Measurements from ENCODE around the gene ACTBL2.
"Not testable (repeated sequence)": the region's sequence is repeated elsewhere in the genome, so short reads cannot be mapped to it uniquely, and the experiment has no call there.

ACTBL2 gene

DNA sequence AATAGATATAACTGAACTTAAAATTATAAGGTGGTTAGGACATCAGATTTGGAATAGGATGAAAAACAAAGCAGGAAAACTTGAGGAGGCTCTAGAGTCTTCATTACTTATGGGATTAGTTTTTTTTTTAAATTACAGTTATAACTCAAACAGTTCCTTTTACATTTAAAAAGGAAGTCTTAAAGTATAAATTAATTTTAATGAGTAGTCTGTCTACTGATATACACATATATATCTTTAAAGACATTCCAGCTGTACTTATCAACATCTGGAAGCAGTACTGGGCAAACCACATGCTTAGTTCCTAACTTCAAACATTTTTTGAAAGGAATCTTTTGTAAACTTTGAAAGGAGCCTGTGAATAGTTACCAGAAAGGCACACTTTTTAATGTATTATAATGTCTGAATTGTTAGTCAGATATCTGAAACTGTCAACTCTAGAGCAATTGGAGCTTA is 6.0 kb downstream of the ACTBL2 start:
- DNase-seq = no peak
- Mint-ChIP-seq H3K4me1 (ENCODE audit: low read depth) (no peaks in the 10 kb centered on the region), H3K36me3 (ENCODE audit: low read depth) (no peaks in the 10 kb centered on the region), H3K9me3 (no peaks in the 10 kb centered on the region), H3K27me3 (peaks cover 12% of the 10 kb centered on the region), H3K27ac (no peak overlapping the region), H3K4me3 (no peak overlapping the region)

- H3K27me3 Mint-ChIP-seq = peaks cover 15% of the 10 kb centered on the region
- peaks cover 2% of the 10 kb centered on the region for H3K9me3 Mint-ChIP-seq
- H3K27ac Mint-ChIP-seq = no peak overlapping the region
- DNase-seq = no peak
- H3K4me1 Mint-ChIP-seq (ENCODE audit: low read depth) = no peaks in the 10 kb centered on the region
- no peak overlapping the region for H3K4me3 Mint-ChIP-seq
- no peaks in the 10 kb centered on the region for H3K36me3 Mint-ChIP-seq (ENCODE audit: low read depth)
These were observed 12.3 kb downstream of the ACTBL2 start for GRCh38 chr5:57470339-57470738.

DNA sequence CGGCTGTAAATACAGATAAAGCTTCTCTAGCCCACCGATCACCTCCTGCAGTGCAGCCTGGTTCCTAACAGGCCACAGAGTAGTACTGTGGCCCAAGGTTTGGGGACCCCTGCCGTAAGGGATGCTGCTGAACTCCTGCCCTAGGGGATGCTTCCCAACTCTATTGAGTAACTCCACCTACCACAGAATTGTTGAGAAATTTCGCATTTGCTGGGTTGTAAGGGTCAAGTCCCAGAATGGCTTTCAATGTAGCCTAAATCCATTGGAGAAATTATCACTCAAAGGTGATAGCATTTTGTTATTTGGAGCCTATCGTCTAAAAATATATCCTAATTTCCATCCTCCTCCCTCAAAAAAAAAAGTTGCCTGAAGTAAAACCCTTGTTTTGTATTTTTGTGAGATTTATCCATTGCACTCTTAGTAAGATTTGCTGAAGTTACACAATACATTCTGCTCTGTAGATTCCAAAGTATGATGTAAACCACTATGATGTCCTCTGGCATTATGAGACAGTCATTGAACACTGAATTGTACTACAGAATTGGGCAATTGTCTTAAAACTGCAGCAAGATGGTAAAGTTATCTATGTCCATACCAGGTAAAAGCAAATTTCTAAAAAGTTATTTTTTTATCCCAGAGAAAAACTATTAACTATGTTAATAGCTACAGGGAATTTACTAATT is 14.0 kb downstream of the ACTBL2 start:
- Mint-ChIP-seq H3K4me3 (no peak overlapping the region), H3K4me1 (ENCODE audit: low read depth) (no peaks in the 10 kb centered on the region), H3K9me3 (peaks cover 2% of the 10 kb centered on the region), H3K36me3 (ENCODE audit: low read depth) (no peaks in the 10 kb centered on the region), H3K27me3 (peaks cover 14% of the 10 kb centered on the region), H3K27ac (no peak overlapping the region)
- DNase-seq = no peak

GRCh38 chr5:57466544-57466943 is 16.1 kb downstream of the ACTBL2 start:
- H3K4me3 Mint-ChIP-seq = no peak overlapping the region

DNA sequence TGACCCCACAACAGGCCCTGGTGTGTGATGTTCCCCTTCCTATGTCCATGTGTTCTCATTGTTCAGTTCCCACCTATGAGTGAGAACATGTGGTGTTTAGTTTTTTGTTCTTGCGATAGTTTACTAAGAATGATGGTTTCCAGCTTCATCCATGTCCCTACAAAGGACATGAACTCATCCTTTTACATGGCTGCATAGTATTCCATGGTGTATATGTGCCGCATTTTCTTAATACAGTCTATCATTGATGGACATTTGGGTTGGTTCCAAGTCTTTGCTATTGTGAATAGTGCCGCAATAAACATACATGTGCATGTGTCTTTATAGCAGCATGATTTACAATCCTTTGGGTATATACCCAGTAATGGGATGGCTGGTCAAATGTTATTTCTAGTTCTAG is 22.6 kb downstream of the ACTBL2 start:
- not testable (repeated sequence) for H3K27ac Mint-ChIP-seq; H3K9me3 Mint-ChIP-seq; DNase-seq; H3K4me3 Mint-ChIP-seq; H3K36me3 Mint-ChIP-seq (ENCODE audit: low read depth); H3K27me3 Mint-ChIP-seq; H3K4me1 Mint-ChIP-seq (ENCODE audit: low read depth)

More at GRCh38 chr5:57466544-57466943, 16.1 kb downstream of the ACTBL2 start:
- H3K9me3 Mint-ChIP-seq = peaks cover 2% of the 10 kb centered on the region
- H3K36me3 Mint-ChIP-seq (ENCODE audit: low read depth) = no peaks in the 10 kb centered on the region
- DNase-seq = no peak
- H3K27me3 Mint-ChIP-seq = peaks cover 14% of the 10 kb centered on the region
- no peak overlapping the region for H3K27ac Mint-ChIP-seq
- no peaks in the 10 kb centered on the region for H3K4me1 Mint-ChIP-seq (ENCODE audit: low read depth)

- no peaks in the 10 kb centered on the region for H3K27me3 Mint-ChIP-seq
These were observed 24.2 kb downstream of the ACTBL2 start for GRCh38 chr5:57458443-57458842.

GRCh38 chr5:57456531-57457135 is 26.0 kb downstream of the ACTBL2 start:
- H3K27ac Mint-ChIP-seq = no peak overlapping the region
- no peaks in the 10 kb centered on the region for H3K9me3 Mint-ChIP-seq
- peaks cover 3% of the 10 kb centered on the region for H3K4me1 Mint-ChIP-seq (ENCODE audit: low read depth)
- no peaks in the 10 kb centered on the region for H3K36me3 Mint-ChIP-seq (ENCODE audit: low read depth)
- H3K4me3 Mint-ChIP-seq = no peak overlapping the region
- no peak for DNase-seq
- no peaks in the 10 kb centered on the region for H3K27me3 Mint-ChIP-seq

More at GRCh38 chr5:57458443-57458842, 24.2 kb downstream of the ACTBL2 start:
- no peak overlapping the region for H3K4me3 Mint-ChIP-seq
- DNase-seq = no peak
- no peaks in the 10 kb centered on the region for H3K36me3 Mint-ChIP-seq (ENCODE audit: low read depth)
- no peaks in the 10 kb centered on the region for H3K4me1 Mint-ChIP-seq (ENCODE audit: low read depth)
- H3K9me3 Mint-ChIP-seq = no peaks in the 10 kb centered on the region
- H3K27ac Mint-ChIP-seq = no peak overlapping the region

- no peaks in the 10 kb centered on the region for H3K9me3 Mint-ChIP-seq
- no peaks in the 10 kb centered on the region for H3K27me3 Mint-ChIP-seq
- H3K27ac Mint-ChIP-seq = no peak overlapping the region
- no peaks in the 10 kb centered on the region for H3K36me3 Mint-ChIP-seq (ENCODE audit: low read depth)
- no peak for DNase-seq
- peaks cover 8% of the 10 kb centered on the region for H3K4me1 Mint-ChIP-seq (ENCODE audit: low read depth)
- no peak overlapping the region for H3K4me3 Mint-ChIP-seq
These were observed 26.8 kb downstream of the ACTBL2 start for GRCh38 chr5:57455511-57456455.

DNA sequence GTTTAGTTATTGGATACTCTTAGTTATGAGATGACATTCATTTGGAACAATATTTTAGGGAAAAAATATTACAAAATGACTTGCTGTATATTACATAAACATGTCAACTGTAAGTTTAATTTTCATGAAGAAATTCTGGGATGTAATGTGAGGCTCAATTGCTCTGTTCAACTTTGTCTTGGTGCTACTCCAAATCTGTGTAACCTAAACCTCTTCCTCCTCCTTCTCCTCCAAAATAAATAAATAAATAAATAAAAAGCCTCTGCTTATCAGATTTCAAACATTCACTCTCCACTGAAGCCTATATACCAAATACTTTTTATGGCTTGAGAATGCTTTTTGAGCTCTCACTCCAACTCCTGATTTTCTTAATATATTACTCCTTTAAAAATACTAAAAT is 27.7 kb downstream of the ACTBL2 start:
- Mint-ChIP-seq H3K4me3 (no peak overlapping the region), H3K9me3 (no peaks in the 10 kb centered on the region), H3K4me1 (ENCODE audit: low read depth) (peaks cover 8% of the 10 kb centered on the region), H3K27me3 (no peaks in the 10 kb centered on the region), H3K27ac (no peak overlapping the region), H3K36me3 (ENCODE audit: low read depth) (no peaks in the 10 kb centered on the region)
- DNase-seq = no peak

DNA sequence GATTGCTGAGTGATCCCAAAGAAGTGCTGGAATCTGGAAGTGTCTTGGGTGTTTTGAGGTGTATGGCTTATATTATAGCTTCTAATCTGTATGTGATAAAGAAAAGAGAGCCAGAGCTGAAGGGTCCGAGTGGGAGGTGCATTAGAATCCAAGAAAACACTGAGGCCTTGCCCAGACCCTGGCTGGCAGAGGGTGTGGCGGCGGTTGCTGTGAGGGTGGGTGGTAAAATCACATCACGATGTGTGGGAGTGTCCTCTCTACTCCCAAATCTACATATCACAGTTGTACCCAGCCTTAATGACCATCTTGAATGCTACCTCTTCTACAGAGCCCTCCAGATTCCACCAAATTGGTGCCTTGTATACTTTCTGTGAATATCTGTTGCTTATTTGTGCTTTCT is 28.9 kb downstream of the ACTBL2 start:
- no peak for DNase-seq
- Mint-ChIP-seq H3K27me3 (no peaks in the 10 kb centered on the region), H3K36me3 (ENCODE audit: low read depth) (no peaks in the 10 kb centered on the region), H3K4me1 (ENCODE audit: low read depth) (peaks cover 8% of the 10 kb centered on the region), H3K9me3 (no peaks in the 10 kb centered on the region), H3K27ac (no peak overlapping the region), H3K4me3 (no peak overlapping the region)

DNA sequence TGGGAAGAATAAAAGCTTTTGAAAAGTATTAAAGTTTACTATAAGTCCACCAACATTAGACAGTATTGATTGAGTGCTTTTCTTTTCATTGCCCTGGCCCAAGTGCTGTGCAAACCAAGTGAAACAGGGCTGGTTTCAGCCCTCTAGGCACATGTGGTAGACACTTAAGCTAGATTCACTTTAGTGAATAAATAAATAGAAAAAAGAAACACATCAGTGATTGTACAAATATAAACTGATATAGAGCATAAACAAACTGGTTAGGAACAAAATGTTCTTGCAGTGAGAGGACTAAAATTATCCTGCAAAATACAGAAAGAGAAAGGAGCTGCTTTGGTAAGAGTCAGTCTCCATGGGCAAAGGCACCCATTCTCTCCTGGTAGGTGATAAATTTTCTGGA is 29.7 kb downstream of the ACTBL2 start:
- Mint-ChIP-seq H3K27me3 (peaks cover 1% of the 10 kb centered on the region), H3K36me3 (ENCODE audit: low read depth) (no peaks in the 10 kb centered on the region), H3K4me3 (no peak overlapping the region), H3K27ac (no peak overlapping the region), H3K9me3 (no peaks in the 10 kb centered on the region), H3K4me1 (ENCODE audit: low read depth) (peaks cover 8% of the 10 kb centered on the region)
- DNase-seq = no peak

DNA sequence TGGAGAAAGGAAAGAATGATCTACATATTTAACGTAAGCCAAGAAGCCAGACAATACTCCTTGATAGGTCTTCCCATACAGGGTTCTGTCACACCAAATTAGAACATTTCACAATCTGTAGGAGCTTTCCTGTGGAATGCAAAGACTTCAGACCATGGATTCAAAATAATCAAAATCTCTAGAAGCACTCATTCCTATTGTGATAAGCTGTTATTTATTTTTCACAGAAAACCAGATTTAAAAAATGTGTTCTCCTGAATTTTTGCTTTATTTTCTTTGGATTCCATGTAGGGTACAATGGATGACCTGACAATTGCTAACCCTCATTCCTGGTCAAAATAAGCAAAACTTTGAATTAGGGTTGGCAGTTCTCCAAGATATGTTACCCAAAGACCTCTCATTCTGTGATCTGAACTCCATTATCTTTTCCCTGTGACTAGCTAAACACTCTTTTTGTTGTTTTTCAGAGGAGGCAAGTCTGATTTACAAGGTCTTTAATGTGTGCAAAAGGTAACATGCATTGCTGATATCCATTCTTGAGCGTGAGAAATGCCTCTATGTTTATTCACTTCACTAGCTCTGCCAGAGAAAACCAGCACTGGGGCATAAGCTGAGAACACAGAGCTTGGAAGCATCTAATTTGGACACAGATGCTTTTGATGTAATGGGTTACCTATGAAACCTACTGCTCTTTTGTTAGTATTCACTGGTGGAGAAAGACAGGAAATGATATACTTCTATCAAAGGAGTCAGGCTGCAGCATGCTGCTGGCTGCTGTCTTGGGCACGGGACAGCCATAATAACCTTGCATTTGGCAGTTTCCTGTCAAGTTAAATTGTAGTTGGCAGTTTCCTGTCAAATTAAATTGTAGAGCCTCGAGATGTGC is 31.4 kb downstream of the ACTBL2 start:
- Mint-ChIP-seq H3K27me3 (peaks cover 3% of the 10 kb centered on the region), H3K4me3 (no peak overlapping the region), H3K27ac (no peak overlapping the region), H3K36me3 (ENCODE audit: low read depth) (no peaks in the 10 kb centered on the region), H3K4me1 (ENCODE audit: low read depth) (peaks cover 8% of the 10 kb centered on the region), H3K9me3 (no peaks in the 10 kb centered on the region)
- DNase-seq = no peak

DNA sequence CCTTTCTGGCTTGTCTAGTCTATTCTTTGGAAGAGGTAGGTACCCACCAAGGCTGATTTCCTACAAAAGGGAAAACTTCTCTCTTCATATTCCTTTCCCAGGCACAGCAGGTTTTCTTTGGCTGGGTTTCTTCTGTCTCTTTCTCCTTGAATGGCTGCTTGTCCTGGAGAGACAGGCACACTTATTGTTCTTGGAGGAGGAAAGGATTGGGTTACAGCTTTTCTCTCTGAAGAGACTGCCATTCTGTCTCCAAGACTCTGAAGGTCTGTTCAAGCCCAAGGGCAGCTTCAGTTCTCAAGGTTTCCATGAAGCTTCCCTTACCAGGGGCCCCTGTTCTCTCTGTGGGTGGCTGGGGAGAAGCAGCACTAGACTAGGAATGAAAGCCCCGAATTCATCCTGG is 33.9 kb downstream of the ACTBL2 start:
- H3K27ac Mint-ChIP-seq = no peak overlapping the region
- H3K36me3 Mint-ChIP-seq (ENCODE audit: low read depth) = no peaks in the 10 kb centered on the region

GRCh38 chr5:57448287-57448686 is 34.3 kb downstream of the ACTBL2 start:
- Mint-ChIP-seq H3K27me3 (peaks cover 8% of the 10 kb centered on the region), H3K4me1 (ENCODE audit: low read depth) (peaks cover 8% of the 10 kb centered on the region), H3K9me3 (no peaks in the 10 kb centered on the region), H3K4me3 (no peak overlapping the region), H3K27ac (no peak overlapping the region), H3K36me3 (ENCODE audit: low read depth) (no peaks in the 10 kb centered on the region)
- no peak for DNase-seq

More for the DNA sequence above, 33.9 kb downstream of the ACTBL2 start:
- Mint-ChIP-seq H3K27me3 (peaks cover 6% of the 10 kb centered on the region), H3K4me3 (no peak overlapping the region), H3K4me1 (ENCODE audit: low read depth) (peaks cover 8% of the 10 kb centered on the region), H3K9me3 (no peaks in the 10 kb centered on the region)
- no peak for DNase-seq

Measured in activated T-cell treated with anti-CD3 and anti-CD28 coated beads, Interleukin-2, amount 50 U/mL, for 24 hours (primary cell).